Measurements from ENCODE around the gene MUC5AC.

Gene MUC5AC

GRCh38 chr11:1197431-1197885 is 39.7 kb downstream of the MUC5AC start:
- DNase-seq (ENCODE audit: low read depth): no peak
- TF ChIP-seq, protein P1, sequence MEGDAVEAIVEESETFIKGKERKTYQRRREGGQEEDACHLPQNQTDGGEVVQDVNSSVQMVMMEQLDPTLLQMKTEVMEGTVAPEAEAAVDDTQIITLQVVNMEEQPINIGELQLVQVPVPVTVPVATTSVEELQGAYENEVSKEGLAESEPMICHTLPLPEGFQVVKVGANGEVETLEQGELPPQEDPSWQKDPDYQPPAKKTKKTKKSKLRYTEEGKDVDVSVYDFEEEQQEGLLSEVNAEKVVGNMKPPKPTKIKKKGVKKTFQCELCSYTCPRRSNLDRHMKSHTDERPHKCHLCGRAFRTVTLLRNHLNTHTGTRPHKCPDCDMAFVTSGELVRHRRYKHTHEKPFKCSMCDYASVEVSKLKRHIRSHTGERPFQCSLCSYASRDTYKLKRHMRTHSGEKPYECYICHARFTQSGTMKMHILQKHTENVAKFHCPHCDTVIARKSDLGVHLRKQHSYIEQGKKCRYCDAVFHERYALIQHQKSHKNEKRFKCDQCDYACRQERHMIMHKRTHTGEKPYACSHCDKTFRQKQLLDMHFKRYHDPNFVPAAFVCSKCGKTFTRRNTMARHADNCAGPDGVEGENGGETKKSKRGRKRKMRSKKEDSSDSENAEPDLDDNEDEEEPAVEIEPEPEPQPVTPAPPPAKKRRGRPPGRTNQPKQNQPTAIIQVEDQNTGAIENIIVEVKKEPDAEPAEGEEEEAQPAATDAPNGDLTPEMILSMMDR (IDR thresholded peaks at IDR 0.05; ENCODE audit: insufficient read depth, low read depth, low read length, missing control alignments): no peak
- no peak overlapping the region for H3K4me3 ChIP-seq (ENCODE audit: low read depth, low read length)

- H3K4me3 ChIP-seq (ENCODE audit: low read depth, low read length): no peak overlapping the region
- no peak for DNase-seq (ENCODE audit: low read depth)
- TF ChIP-seq, protein P1 (IDR thresholded peaks at IDR 0.05; ENCODE audit: insufficient read depth, low read depth, low read length, missing control alignments): no peak
Measured at GRCh38 chr11:1197886-1198560, 40.3 kb downstream of the MUC5AC start.

DNA sequence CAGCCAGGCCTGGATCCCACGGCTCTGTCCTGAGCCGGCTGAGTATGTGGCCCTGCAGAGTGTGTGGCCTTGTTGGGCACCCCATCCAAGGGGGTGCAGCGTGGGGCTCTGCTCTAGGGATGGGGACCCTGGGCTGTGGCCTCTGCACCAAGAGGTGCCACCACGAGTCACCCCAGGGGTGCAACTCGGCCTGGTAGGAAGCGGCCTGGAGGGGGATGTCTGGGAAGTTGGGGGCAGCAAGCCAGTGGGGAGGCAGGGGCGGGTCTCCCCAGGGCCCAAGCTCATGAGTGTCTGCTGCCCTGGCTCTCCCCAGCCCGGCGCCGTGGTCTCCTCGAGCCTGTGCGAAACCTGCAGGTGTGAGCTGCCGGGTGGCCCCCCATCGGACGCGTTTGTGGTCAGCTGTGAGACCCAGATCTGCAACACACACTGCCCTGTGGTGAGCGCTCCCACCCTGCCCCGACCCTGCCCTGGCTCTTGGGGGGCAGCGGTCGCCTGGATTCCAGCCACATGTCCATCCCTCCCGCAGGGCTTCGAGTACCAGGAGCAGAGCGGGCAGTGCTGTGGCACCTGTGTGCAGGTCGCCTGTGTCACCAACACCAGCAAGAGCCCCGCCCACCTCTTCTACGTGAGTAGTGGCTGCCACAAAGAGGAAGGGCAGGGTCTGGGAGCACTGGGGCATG is 40.9 kb downstream of the MUC5AC start:
- no peak for DNase-seq (ENCODE audit: low read depth)
- TF ChIP-seq, protein P1 (IDR thresholded peaks at IDR 0.05; ENCODE audit: insufficient read depth, low read depth, low read length, missing control alignments): no peak
- H3K4me3 ChIP-seq (ENCODE audit: low read depth, low read length): no peak overlapping the region

DNA sequence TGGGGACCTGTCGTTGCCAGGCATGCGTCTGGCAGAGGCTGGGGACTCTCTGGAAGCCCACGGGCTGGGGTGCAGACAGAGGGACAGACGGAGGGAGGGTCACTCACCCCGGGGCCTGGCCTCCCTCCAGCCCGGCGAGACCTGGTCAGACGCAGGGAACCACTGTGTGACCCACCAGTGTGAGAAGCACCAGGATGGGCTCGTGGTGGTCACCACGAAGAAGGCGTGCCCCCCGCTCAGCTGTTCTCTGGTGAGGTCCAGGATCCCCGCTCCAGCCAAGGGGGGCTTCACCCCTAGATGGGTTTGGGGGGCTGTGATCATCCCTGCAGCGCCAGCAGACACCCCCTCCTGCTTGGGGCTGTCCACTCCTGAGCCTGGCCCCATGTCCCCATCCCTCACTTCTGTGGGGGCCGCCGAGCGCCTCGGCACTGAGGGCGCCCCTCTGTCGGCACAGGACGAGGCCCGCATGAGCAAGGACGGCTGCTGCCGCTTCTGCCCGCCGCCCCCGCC is 41.5 kb downstream of the MUC5AC start:
- no peak overlapping the region for H3K4me3 ChIP-seq (ENCODE audit: low read depth, low read length)
- no peak for DNase-seq (ENCODE audit: low read depth)
- TF ChIP-seq, protein P1 (IDR thresholded peaks at IDR 0.05; ENCODE audit: insufficient read depth, low read depth, low read length, missing control alignments): no peak

- TF ChIP-seq, protein P1 (IDR thresholded peaks at IDR 0.05; ENCODE audit: insufficient read depth, low read depth, low read length, missing control alignments): no peak
- DNase-seq (ENCODE audit: low read depth): no peak
- no peak overlapping the region for H3K4me3 ChIP-seq (ENCODE audit: low read depth, low read length)
Measured at GRCh38 chr11:1199751-1200610, 42.2 kb downstream of the MUC5AC start.

DNA sequence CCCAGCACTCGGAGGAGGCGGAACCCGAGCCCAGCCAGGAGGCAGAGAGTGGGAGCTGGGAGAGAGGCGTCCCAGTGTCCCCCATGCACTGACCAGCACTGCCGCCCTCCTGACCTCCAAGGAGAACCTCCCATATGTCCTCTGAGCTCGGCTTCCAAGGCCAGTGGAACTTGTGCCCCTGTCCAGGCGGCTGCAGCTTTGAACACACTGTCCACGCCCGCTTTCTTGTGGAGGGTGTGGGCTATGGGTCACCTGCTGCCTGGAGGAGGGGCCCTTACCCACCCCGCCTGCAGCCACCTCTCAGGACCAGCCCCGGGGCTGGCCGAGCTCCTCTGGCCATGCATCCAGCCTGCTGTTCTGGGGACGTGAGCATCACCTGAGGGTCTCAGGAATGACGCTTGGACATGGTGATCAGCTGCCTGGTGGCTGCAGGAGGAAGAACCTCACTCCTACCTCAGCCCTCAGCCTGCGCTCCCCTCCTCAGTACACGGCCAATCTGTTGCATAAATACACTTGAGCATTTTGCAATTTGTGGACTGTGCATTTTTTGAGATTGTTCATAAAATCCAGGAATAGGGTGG is 42.9 kb downstream of the MUC5AC start:
- TF ChIP-seq, protein P1 (IDR thresholded peaks at IDR 0.05; ENCODE audit: insufficient read depth, low read depth, low read length, missing control alignments): no peak
- DNase-seq (ENCODE audit: low read depth): no peak
- H3K4me3 ChIP-seq (ENCODE audit: low read depth, low read length): no peak overlapping the region

All from GM12865 (cell line).